ENCODE results near the gene SH3PXD2A.

DNA sequence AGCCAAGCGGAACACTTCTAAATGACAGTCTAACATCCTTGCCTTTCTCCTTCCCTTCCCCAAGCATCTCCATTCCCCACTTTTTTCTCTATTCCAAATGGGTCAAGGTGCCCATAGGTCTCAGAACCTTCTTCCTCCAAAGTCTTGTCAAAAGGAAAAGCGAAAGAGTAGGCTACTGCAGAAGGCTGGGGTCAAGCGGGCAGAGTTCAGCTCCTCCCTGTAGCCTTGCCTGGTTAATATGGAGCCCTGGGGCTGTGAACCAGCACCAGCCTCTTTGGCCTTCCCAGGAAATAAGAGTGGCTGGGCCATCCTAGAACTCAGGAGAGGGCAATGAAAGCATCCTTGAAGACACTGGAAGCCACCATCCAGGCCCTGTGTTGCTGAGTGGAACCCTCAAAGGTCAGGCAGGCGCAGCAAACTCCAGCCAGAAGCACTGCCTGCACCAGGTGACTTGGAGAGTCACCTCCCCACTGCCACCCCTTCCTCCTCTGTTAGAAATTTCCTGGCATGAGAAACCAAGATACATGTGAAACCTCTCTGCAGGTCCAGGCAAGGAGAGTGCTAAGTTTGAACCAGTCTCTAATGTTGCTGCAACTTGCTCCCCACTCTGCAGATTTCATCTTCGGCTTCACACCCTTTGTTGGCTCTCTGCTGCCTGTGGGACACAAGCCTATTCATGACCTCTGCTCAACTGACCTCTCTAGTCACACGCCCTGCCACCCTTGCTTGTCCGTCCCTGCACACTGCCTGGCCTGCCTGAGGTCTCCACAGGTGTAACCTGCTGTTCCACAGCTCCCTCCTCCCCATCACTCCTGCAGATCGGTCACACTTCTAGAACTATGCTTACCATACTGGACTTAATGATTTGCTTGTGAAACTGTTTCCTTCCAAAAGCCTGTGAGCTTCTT is 74.9 kb downstream of the SH3PXD2A start:
- TF ChIP-seq POLR2A (IDR thresholded peaks at IDR 0.05) = no peak
- TF ChIP-seq, protein P1, sequence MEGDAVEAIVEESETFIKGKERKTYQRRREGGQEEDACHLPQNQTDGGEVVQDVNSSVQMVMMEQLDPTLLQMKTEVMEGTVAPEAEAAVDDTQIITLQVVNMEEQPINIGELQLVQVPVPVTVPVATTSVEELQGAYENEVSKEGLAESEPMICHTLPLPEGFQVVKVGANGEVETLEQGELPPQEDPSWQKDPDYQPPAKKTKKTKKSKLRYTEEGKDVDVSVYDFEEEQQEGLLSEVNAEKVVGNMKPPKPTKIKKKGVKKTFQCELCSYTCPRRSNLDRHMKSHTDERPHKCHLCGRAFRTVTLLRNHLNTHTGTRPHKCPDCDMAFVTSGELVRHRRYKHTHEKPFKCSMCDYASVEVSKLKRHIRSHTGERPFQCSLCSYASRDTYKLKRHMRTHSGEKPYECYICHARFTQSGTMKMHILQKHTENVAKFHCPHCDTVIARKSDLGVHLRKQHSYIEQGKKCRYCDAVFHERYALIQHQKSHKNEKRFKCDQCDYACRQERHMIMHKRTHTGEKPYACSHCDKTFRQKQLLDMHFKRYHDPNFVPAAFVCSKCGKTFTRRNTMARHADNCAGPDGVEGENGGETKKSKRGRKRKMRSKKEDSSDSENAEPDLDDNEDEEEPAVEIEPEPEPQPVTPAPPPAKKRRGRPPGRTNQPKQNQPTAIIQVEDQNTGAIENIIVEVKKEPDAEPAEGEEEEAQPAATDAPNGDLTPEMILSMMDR (IDR thresholded peaks at IDR 0.05) = no peak
